Neutrophil (primary cell): ENCODE results near the gene MND1.

Experiments used
- H3K27ac ChIP-seq: fragments of 200-600 bp; sonication (generic); 2 replicates; pipeline ENCODE4 v1.5.1; 2016; ENCODE audit warnings: mild to moderate bottlenecking, moderate library complexity
- H3K27me3 ChIP-seq: fragments of 200-600 bp; sonication (generic); 2 replicates; pipeline ENCODE4 v1.6.0; 2016; ENCODE audit warnings: mild to moderate bottlenecking
- H3K36me3 ChIP-seq: fragments of 200-600 bp; sonication (generic); 2 replicates; pipeline ENCODE4 v1.5.1; 2017
- H3K4me1 ChIP-seq, 2 experiments: fragments of 200-600 bp in 1 of 2; sonication (generic) in 1 of 2; 1 replicate in 1 of 2; 2 replicates in 1 of 2; pipeline versions ENCODE4 v1.5.1 to v1.6.1; 2013 to 2016; ENCODE audit warnings: low read depth in 1 of 2, low read length in 1 of 2, mild to moderate bottlenecking in 1 of 2, moderate library complexity in 1 of 2; ENCODE audit not compliant: control insufficient read depth in 1 of 2, insufficient read depth in 1 of 2
- H3K4me3 ChIP-seq, 2 experiments: fragments of 200-600 bp in 1 of 2; sonication (generic) in 1 of 2; 1 replicate in 1 of 2; 2 replicates in 1 of 2; pipeline ENCODE4 v1.5.1; 2013 to 2016; ENCODE audit warnings: low read depth in 1 of 2, low read length in 1 of 2, mild to moderate bottlenecking in 1 of 2, moderate library complexity in 1 of 2
- H3K9me3 ChIP-seq: fragments of 200-600 bp; sonication (generic); 2 replicates; pipeline ENCODE4 v1.5.1; 2016
- CTCF ChIP-seq: fragments of 200-600 bp; sonication (generic); IDR thresholded peaks from 2 replicates; pipeline ENCODE4 v1.5.1; 2016; ENCODE audit warnings: antibody characterized with exemption

Gene MND1

GRCh38 chr4:153393397-153393796 lies 48.9 kb downstream of the MND1 start:
- H3K4me3 ChIP-seq = no peak overlapping the region
- H3K27me3 ChIP-seq = no peaks in the 10 kb centered on the region
- no peak overlapping the region for H3K27ac ChIP-seq
- H3K36me3 ChIP-seq = no peaks in the 10 kb centered on the region
- no peak for TF ChIP-seq CTCF
- H3K9me3 ChIP-seq = no peaks in the 10 kb centered on the region
- no peaks in the 10 kb centered on the region for H3K4me1 ChIP-seq

DNA sequence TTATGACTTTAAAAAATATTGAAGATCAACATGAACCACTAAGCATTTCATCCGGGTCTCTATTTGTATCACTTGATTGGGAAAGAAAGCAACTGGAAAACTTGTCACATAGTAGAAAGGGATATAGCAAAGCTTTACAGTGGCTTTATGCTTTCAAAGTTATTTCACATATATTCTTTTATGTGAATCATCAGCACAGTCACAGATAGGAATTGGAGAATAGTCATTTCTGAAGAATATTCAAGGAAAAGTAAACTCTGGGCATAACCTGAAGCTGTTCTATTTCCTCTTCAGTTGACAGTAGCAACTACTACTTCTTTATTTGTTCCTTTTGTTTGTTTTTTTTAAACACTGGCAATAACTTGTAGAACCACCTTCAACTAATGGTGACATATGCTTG lies 50.5 kb downstream of the MND1 start:
- no peaks in the 10 kb centered on the region for H3K9me3 ChIP-seq
- no peaks in the 10 kb centered on the region for H3K4me1 ChIP-seq
- no peak overlapping the region for H3K4me3 ChIP-seq
- no peaks in the 10 kb centered on the region for H3K36me3 ChIP-seq
- H3K27me3 ChIP-seq = no peaks in the 10 kb centered on the region
- TF ChIP-seq CTCF = no peak
- no peak overlapping the region for H3K27ac ChIP-seq

DNA sequence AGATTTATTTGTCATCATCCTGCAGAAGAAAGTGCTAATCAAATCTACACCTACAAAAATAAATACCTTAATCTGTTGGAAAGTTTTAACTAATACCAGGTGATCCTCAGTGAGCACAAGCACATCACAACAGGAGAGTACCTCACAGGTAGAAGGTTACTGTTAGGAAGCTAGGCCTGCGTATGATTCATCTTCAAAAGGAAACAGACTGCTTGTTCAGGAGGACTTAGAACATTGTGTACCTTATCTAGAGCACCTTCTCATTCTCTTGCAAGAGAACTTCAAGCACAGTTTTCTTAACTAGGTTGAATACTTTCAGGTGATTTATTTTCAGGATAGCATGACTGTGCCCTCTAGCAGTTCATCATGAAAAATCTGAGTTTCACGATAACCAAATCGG lies 54.2 kb downstream of the MND1 start:
- Histone ChIP-seq H3K4me3 (no peak overlapping the region), H3K27me3 (no peaks in the 10 kb centered on the region), H3K36me3 (no peaks in the 10 kb centered on the region), H3K27ac (no peak overlapping the region), H3K4me1 (no peaks in the 10 kb centered on the region), H3K9me3 (no peaks in the 10 kb centered on the region)
- no peak for TF ChIP-seq CTCF

- H3K9me3 ChIP-seq = no peaks in the 10 kb centered on the region
- H3K27me3 ChIP-seq = no peaks in the 10 kb centered on the region
- no peak overlapping the region for H3K27ac ChIP-seq
- H3K4me1 ChIP-seq = no peaks in the 10 kb centered on the region
- no peaks in the 10 kb centered on the region for H3K36me3 ChIP-seq
- TF ChIP-seq CTCF = no peak
- no peak overlapping the region for H3K4me3 ChIP-seq
Observed at GRCh38 chr4:153399358-153399757, 54.9 kb downstream of the MND1 start.

- no peaks in the 10 kb centered on the region for H3K9me3 ChIP-seq
- no peak for TF ChIP-seq CTCF
Observed at GRCh38 chr4:153401501-153401900, 57.0 kb downstream of the MND1 start.

GRCh38 chr4:153402366-153402765 lies 57.9 kb downstream of the MND1 start:
- no peaks in the 10 kb centered on the region for H3K36me3 ChIP-seq
- TF ChIP-seq CTCF = no peak
- no peaks in the 10 kb centered on the region for H3K27me3 ChIP-seq
- H3K4me3 ChIP-seq = no peak overlapping the region
- H3K4me1 ChIP-seq = no peaks in the 10 kb centered on the region
- H3K27ac ChIP-seq = no peak overlapping the region
- no peaks in the 10 kb centered on the region for H3K9me3 ChIP-seq

More at GRCh38 chr4:153401501-153401900, 57.0 kb downstream of the MND1 start:
- no peaks in the 10 kb centered on the region for H3K27me3 ChIP-seq
- H3K27ac ChIP-seq = no peak overlapping the region
- H3K4me3 ChIP-seq = no peak overlapping the region
- no peaks in the 10 kb centered on the region for H3K4me1 ChIP-seq
- H3K36me3 ChIP-seq = no peaks in the 10 kb centered on the region
